Rectal smooth muscle tissue (tissue), 1 donor: ENCODE measurements around the gene STXBP6.

Experiments used
- H3K27ac ChIP-seq: one replicate; pipeline ENCODE4 v1.7.0; 2013; ENCODE audit warnings: low read depth, low read length, inconsistent platforms
- H3K27me3 ChIP-seq: one replicate; pipeline ENCODE4 v1.7.0; 2013; ENCODE audit warnings: low read length; ENCODE audit not compliant: control insufficient read depth, insufficient read depth
- H3K36me3 ChIP-seq: one replicate; pipeline ENCODE4 v1.7.0; 2013; ENCODE audit warnings: low read length; ENCODE audit not compliant: control insufficient read depth, insufficient read depth
- H3K4me1 ChIP-seq: one replicate; pipeline ENCODE4 v1.7.0; 2013; ENCODE audit warnings: low read length; ENCODE audit not compliant: control insufficient read depth, insufficient read depth
- H3K4me3 ChIP-seq: one replicate; pipeline ENCODE4 v1.7.0; 2013; ENCODE audit warnings: low read length
- H3K9ac ChIP-seq: one replicate; pipeline ENCODE4 v1.7.0; 2013; ENCODE audit warnings: low read length

STXBP6 gene

DNA sequence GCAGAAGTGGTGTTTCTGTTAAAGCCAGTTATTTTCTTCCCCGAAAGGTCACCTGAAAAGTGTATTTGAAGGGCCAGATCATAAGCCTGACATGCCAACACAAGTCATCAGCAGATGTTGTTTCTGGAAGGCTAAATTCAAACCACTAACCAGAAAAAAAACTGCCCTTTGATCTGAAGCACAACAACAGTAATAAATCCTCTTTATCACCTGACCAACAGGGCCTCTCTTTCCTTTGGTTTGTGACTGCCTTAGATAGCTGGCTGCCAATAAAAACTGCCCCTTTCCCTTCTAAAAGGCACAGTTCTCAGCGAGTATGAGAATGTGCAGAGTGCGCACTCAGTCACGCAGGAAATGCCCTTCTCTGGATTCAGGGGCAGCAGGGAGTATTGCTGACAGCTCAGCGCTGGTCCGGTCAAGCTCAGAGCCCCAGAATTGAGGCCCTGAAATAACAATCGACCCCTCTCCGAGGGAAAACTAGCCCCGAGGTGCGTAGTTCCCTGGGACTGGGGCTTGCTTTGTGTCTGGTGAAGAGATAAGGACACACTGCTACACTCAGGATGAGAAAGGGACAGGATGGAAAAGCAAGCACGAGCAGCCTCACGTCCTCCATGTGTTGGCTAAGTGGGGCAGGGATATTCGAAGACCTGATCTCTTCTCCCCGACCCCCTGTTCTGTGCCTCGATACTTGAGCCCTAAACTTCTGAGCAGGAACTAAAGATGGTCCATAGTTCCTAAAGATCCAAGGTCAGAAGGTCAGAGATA, 231.7 kb downstream of the STXBP6 start:
- peak overlapping the region; percentile 6 for H3K4me3 ChIP-seq
- no peaks in the 10 kb centered on the region for H3K4me1 ChIP-seq
- H3K9ac ChIP-seq = no peak overlapping the region
- no peaks in the 10 kb centered on the region for H3K27me3 ChIP-seq
- H3K27ac ChIP-seq = peak overlapping the region; percentile 10
- no peaks in the 10 kb centered on the region for H3K36me3 ChIP-seq

DNA sequence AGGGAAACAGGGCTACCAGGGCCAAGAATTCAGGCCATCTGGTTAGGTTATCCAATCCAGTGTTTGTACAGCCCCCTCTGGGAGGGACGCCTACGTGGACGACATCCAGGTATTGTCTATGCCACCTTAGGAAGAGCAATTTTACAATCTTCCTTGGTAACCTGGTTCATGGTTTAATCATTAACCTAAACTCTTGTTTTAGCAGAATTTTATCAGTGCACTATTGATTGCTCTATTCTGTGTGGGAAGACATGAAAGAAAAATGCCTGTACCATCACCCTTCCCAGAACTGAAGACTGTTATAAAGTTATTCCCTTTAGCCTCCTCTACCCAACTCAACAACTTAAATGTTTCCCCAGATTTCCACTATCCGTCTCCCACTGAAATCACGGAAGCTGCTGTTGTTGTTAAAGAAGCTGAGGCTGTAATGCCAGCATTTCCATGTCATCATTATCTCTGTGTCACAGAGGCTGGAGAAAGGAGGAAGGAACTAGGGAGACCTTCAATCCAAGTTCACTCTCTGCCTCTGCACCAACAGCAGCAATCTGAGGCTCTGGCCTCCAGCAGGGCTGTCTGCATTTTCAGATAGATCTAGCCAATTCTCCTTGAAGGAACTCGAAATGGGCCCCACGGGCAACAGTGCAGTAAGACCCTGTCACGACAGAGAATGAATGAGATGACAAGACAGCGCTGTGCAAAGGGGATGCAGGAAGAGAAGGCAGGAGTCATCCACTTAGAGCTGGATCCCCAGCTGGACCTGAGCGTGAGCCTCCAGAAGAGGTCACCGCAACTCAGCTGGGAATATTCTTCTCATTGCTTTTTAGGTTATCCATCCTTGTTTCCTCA, 232.5 kb downstream of the STXBP6 start:
- no peak overlapping the region for H3K4me3 ChIP-seq
- no peaks in the 10 kb centered on the region for H3K4me1 ChIP-seq
- no peaks in the 10 kb centered on the region for H3K27me3 ChIP-seq
- H3K27ac ChIP-seq = no peak overlapping the region
- no peak overlapping the region for H3K9ac ChIP-seq
- H3K36me3 ChIP-seq = no peaks in the 10 kb centered on the region

DNA sequence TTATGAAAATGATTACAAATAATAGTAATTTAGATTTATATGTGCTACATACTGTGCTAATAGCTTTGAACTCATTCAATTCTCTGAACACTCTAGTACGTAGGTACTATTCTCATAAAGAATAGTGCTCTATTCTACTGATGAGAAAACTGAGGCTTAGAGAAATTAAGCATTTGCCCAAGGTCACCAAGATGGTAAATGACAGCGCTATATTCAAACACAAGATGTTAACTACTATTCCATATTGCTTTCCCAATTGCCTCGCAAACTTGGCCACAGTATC, 233.1 kb downstream of the STXBP6 start:
- no peaks in the 10 kb centered on the region for H3K4me1 ChIP-seq
- H3K36me3 ChIP-seq = no peaks in the 10 kb centered on the region
- no peaks in the 10 kb centered on the region for H3K27me3 ChIP-seq
- no peak overlapping the region for H3K4me3 ChIP-seq
- H3K27ac ChIP-seq = no peak overlapping the region
- H3K9ac ChIP-seq = no peak overlapping the region

DNA sequence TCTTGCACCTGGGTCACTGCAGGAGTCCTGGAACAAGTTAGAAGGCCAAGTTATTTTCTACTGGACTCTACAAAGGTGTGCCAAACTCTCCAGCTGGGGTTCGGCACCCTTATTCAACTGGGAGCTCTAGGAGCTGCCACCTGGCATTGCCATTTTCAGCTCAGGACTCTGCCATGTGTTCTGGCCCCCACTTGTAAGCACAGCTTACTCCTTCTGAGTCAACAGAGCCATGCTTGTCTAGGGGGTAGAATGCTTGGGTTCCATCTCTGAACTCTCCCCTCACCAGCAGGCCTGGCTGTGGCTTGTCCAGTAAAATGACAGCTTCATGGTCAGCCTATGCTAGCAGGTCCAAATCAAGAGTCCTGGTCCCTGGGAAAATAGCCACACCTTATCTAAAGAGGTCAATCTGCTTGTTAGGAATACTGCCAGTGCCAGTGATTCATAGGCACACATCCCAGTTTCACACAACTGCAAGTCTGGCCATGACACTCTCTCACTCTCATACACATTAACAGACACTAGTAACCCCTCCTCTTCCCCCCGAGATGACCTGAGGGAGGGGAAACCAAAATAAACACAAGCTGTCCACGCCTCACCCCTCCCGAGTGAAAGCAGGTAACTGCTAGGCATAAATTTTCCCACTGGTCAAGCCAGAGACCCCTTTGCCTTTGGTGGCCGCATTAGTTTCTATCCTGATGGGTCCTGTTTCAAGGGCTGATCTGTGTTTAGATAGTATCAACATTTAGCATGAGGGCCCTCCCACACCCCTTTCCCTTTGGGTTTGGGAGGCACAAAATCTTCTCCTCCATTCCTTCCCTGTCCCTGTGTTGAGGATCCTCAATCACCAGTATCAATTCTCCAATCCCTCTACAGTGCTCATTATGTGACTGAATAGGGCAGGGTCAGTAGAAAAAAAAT, 233.7 kb downstream of the STXBP6 start:
- Histone ChIP-seq H3K36me3 (no peaks in the 10 kb centered on the region), H3K27ac (no peak overlapping the region), H3K9ac (no peak overlapping the region), H3K4me3 (no peak overlapping the region), H3K4me1 (no peaks in the 10 kb centered on the region), H3K27me3 (no peaks in the 10 kb centered on the region)

DNA sequence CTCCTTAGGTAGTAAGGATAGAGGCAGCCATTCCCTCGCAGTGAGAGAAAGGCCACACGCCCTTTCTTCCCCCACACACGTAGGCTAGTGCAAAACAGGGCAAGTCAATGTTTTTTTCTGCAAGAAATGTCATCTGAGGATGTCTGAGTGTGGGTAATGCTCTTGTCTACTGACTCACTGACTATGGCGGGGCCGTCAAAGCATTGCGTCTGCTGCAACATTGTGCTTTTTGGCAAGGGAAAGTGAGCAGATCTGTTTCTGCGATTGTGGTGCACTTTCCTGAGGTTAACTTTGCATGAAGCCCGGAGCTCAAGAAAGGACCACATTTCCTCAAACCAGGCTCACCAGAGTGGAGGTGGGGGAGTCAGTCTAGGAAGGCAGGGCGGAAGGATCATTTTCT, 234.4 kb downstream of the STXBP6 start:
- Histone ChIP-seq H3K9ac (no peak overlapping the region), H3K4me3 (no peak overlapping the region), H3K27ac (no peak overlapping the region), H3K27me3 (no peaks in the 10 kb centered on the region), H3K36me3 (no peaks in the 10 kb centered on the region), H3K4me1 (no peaks in the 10 kb centered on the region)

DNA sequence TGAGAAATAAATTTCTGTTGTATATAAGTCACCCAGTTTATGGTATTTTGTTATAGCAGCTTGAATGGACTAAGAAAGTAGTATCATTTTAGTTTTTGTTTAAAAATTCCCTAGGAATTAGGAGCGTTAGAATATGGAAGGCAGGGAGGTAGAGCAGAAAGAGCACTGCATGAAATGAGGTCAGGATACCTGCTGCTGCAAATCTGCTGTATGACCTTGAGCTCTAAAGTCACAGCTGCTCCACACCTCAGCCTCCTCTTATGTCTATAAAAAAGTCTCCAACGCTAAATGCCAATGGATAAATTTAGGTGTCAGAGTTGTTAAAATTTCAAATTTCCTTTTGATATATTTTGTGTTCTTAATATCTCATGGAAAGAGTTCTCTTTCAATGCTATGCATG, 235.0 kb downstream of the STXBP6 start:
- Histone ChIP-seq H3K27ac (no peak overlapping the region), H3K9ac (no peak overlapping the region), H3K27me3 (no peaks in the 10 kb centered on the region), H3K4me3 (no peak overlapping the region), H3K4me1 (peaks cover 4% of the 10 kb centered on the region), H3K36me3 (no peaks in the 10 kb centered on the region)

DNA sequence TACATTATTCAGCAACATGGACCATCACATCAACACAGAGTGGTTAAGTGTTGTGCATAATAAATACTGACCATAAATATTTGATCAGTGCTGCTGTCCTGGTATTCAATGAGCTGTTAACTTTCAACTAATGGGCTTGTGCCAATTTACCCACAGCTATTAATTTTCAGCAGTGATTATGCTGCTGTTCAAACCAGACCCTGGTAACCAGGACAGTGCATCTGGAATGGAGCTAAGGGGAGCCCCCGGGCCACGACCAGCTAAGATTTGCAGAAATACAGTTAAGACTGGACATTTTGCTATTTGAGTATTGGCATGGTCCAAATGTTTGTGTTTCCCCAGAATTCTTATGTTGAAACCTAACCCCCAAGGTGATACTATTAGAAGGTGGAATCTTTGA, 235.6 kb downstream of the STXBP6 start:
- Histone ChIP-seq H3K9ac (no peak overlapping the region), H3K4me1 (peaks cover 4% of the 10 kb centered on the region), H3K27ac (no peak overlapping the region)

DNA sequence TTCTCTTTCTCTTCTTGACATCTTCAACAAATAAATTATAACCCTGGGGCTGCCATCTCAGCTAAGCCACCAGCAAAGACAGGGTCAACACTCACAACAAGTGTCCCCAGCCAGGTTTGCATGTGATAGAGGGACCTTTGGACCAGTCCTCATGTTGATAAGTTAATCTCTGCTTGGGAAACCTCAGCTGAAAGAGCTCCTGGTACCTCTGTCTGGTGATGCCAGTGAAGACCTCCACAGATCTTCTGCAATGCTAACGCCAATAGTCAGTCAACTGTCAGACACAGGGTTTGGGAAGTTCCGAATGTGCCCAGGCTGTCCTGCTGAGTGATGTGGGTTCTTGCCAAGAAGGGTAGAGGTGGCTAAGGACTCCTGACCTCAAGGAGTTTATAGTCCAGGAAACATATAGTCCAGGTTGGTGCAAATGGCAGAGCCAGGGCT, 236.1 kb downstream of the STXBP6 start:
- H3K27me3 ChIP-seq = no peaks in the 10 kb centered on the region
- no peak overlapping the region for H3K4me3 ChIP-seq
- no peak overlapping the region for H3K27ac ChIP-seq
- no peak overlapping the region for H3K9ac ChIP-seq
- H3K36me3 ChIP-seq = no peaks in the 10 kb centered on the region
- H3K4me1 ChIP-seq = peaks cover 4% of the 10 kb centered on the region

More for the DNA sequence above, 235.6 kb downstream of the STXBP6 start:
- H3K36me3 ChIP-seq = no peaks in the 10 kb centered on the region
- H3K27me3 ChIP-seq = no peaks in the 10 kb centered on the region
- H3K4me3 ChIP-seq = no peak overlapping the region

DNA sequence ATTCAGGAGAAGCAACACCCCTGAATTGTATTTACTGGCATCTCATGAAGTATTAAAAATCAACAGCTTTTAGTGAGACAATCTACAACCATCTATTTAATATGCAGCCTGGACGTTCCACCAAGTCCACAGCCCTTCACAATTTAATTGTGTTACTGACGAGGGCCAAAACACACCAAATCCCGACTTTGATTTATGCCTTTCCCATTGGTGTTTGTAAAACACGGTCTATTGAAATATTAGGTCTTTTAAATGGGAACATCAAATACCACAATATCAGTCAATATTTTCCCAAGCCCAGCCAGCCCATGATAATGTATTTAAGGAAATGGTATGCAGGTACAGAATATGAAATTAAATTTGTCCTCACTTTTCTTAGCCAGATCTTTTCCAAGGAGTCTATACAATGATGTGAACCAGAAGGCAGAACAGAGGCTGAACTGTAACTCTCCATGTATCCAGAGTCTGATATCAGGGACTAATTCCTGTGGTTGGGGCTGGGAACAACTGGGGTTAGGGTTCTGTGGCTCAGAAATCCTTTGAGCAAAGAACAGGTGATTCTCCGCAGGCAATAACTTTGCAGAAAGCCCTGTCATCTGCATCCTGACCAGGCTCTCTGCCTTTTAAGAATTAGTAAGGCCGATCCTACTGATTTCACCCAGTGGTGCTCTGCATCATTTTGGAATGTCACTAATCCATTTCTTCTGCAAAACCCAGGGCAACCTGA, 236.7 kb downstream of the STXBP6 start:
- Histone ChIP-seq H3K4me3 (no peak overlapping the region), H3K27ac (no peak overlapping the region), H3K36me3 (no peaks in the 10 kb centered on the region), H3K9ac (no peak overlapping the region), H3K4me1 (peaks cover 4% of the 10 kb centered on the region), H3K27me3 (no peaks in the 10 kb centered on the region)

DNA sequence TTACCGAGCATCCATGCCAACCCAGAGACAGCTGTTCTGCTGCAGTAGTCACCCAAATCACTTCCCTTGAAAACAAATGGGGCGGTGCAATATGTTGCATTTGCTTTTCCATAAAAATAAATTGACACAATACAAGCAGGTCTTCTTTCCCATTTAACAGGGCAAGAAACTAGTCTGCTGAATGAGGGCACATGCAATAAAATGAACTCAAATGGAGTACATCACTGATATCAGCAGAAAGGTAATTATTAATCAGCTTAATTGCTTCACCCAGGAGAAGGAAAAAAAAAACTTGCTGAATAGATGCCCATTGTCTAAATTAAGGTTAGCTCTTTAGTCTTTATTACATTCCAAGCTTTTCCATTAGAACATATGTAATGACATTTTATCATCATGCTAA, 240.8 kb downstream of the STXBP6 start:
- Histone ChIP-seq H3K4me1 (peaks cover 4% of the 10 kb centered on the region), H3K36me3 (no peaks in the 10 kb centered on the region), H3K27me3 (no peaks in the 10 kb centered on the region), H3K9ac (no peak overlapping the region), H3K4me3 (no peak overlapping the region), H3K27ac (no peak overlapping the region)

DNA sequence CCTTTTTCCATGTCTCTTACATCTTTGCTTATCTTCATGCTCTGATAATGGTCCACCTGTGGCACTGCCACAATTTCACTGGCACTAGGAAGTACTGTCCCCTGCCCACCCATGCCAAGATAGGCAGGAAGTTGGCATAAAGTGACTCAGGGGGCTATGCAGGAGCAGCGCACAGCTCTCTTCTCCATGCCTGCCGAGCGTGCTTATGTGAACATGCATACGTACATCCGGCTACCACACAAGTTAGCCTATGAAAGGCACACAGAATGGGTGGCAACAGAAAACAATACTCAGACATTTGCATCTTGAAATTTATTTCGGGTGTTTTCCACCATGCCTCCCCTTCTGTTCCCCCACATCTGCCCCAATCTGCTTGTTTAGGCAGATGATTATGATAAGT, 241.5 kb downstream of the STXBP6 start:
- H3K9ac ChIP-seq = no peak overlapping the region
- peaks cover 4% of the 10 kb centered on the region for H3K4me1 ChIP-seq
- H3K36me3 ChIP-seq = no peaks in the 10 kb centered on the region
- no peak overlapping the region for H3K27ac ChIP-seq
- H3K4me3 ChIP-seq = no peak overlapping the region
- H3K27me3 ChIP-seq = no peaks in the 10 kb centered on the region
